Measurements from ENCODE around the gene NDUFA1. TPM values are rescaled to one million over a fixed set of nuclear protein-coding genes. Genes with fewer than 3 reads are reported as not detected.
"Not testable (repeated sequence)": the region's sequence is repeated elsewhere in the genome, so short reads cannot be mapped to it uniquely, and the experiment has no call there.

NDUFA1 gene
- total RNA-seq, 1 donor from 2014 or later, result 65.4 TPM

GRCh38 chrX:119900976-119901375 lies 29.3 kb downstream of the NDUFA1 start:
- DNase-seq (ENCODE audit: low read depth), result no peak

- DNase-seq (ENCODE audit: low read depth), result no peak
Measured at GRCh38 chrX:119916310-119916709, 44.7 kb downstream of the NDUFA1 start.

- DNase-seq (ENCODE audit: low read depth), result no peak
Measured at GRCh38 chrX:119917877-119918276, 46.2 kb downstream of the NDUFA1 start.

GRCh38 chrX:119919835-119920585 lies 48.4 kb downstream of the NDUFA1 start:
- no peak for DNase-seq (ENCODE audit: low read depth)

GRCh38 chrX:119922391-119922790 lies 50.8 kb downstream of the NDUFA1 start:
- DNase-seq (ENCODE audit: low read depth), result not testable (repeated sequence)

Other genes starting within 250 kb of the NDUFA1 start
- 3.9 and 4.3 TPM in 2 replicates for gene SEPTIN6, start 178.7 kb upstream of the NDUFA1 start, total RNA-seq
- 0.31 TPM in 1 of 2 replicates, not detected in the other for gene SOWAHD, start 113.2 kb upstream of the NDUFA1 start, total RNA-seq
- 4,489 and 7,031 TPM in 2 replicates for gene RPL39, start 80.2 kb upstream of the NDUFA1 start, total RNA-seq
- 1.7 and 2.6 TPM in 2 replicates for gene UPF3B, start 18.9 kb upstream of the NDUFA1 start, total RNA-seq
- 16.1 and 18.0 TPM in 2 replicates for gene RNF113A, start 99 bp upstream of the NDUFA1 start, total RNA-seq
- gene AKAP14, start 24.1 kb downstream of the NDUFA1 start, total RNA-seq, result not detected in 2 replicates
- 3.8 and 4.7 TPM in 2 replicates for gene NKAP, start 71.9 kb downstream of the NDUFA1 start, total RNA-seq
- not detected in 2 replicates for gene RHOXF2B, start 205.9 kb downstream of the NDUFA1 start, total RNA-seq
- not detected in 2 replicates for gene RHOXF1, start 244.1 kb downstream of the NDUFA1 start, total RNA-seq

Measured in myocyte (in vitro differentiated cells).